ENCODE results near the gene FBXO11.

Gene FBXO11

GRCh38 chr2:47784352-47784851, 121.9 kb downstream of the FBXO11 start:
- TF ChIP-seq ZBTB7A (IDR thresholded peaks at IDR 0.05; ENCODE audit: low read depth) (no peak), RAD21 (IDR thresholded peaks at IDR 0.05; ENCODE audit: low read depth) (no peak), EP300 (IDR thresholded peaks at IDR 0.05; ENCODE audit: borderline replicate concordance) (no peak), USF1 (IDR thresholded peaks at IDR 0.05) (no peak), CEBPB (IDR thresholded peaks at IDR 0.05) (no peak), CREB1 (IDR thresholded peaks at IDR 0.05; ENCODE audit: low read depth) (no peak), TAF1 (IDR thresholded peaks at IDR 0.05; ENCODE audit: low read depth) (no peak), FOXM1 (IDR thresholded peaks at IDR 0.05; ENCODE audit: borderline replicate concordance, low read depth) (no peak), EGR1 (IDR thresholded peaks at IDR 0.05) (no peak), TEAD4 (IDR thresholded peaks at IDR 0.05) (no peak), YY1 (IDR thresholded peaks at IDR 0.05; ENCODE audit: low read depth) (no peak), TCF12 (IDR thresholded peaks at IDR 0.05; ENCODE audit: low read depth) (no peak), NFIC (IDR thresholded peaks at IDR 0.05) (no peak), REST (IDR thresholded peaks at IDR 0.05; ENCODE audit: low read depth) (no peak)
- TF ChIP-seq, protein P1, sequence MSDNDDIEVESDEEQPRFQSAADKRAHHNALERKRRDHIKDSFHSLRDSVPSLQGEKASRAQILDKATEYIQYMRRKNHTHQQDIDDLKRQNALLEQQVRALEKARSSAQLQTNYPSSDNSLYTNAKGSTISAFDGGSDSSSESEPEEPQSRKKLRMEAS (IDR thresholded peaks at IDR 0.05): no peak

DNA sequence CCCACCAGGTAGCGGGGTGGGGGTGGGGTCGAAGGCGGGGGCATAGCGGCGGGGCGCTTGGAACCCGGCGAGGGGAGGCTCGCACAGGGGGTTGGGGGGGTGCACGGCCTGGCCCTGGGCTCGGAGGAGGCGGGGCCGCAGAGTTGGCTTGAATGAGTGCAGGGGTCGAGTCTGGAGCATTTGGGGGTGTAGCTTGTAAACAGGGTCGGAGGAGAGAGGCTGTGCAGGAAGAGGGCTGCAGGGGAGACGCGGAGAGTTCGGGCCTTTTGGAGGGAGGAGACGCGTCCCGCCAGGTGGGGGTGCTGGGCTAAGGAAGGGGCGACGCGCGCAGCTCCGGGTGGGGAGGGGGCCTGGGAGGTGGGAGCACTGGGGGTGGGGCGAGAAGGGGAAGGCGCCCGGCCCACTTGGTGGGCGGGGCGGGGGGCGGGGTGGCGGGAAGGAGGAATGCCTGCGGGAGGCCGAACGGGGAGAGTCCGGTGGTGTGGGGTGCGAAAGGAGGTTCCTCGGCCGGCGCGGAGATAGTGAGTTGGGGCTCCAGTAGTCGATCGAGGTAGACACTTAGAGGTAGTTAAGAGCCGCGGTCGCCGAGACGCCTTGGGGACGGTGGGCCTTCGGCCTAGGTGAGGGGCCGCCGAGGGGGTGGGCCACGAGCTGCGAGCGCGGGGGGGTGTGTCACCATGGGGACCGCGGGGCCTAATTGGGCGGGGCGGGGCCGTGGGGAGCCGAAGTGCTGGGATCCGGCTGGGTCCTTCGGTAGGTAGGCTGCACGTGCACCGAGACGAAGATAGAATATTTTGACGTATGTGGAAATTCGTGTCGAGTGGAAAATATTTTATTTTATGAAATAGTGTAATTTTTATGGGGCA, 122.6 kb downstream of the FBXO11 start:
- TF ChIP-seq ZBTB7A (IDR thresholded peaks at IDR 0.05; ENCODE audit: low read depth): peak; percentile 79; the same call in 1 of the 2 replicates
- TF ChIP-seq RAD21 (IDR thresholded peaks at IDR 0.05; ENCODE audit: low read depth): no peak
- TF ChIP-seq, protein P1 (IDR thresholded peaks at IDR 0.05): peak; percentile 93
- TF ChIP-seq EGR1 (IDR thresholded peaks at IDR 0.05): no peak

DNA sequence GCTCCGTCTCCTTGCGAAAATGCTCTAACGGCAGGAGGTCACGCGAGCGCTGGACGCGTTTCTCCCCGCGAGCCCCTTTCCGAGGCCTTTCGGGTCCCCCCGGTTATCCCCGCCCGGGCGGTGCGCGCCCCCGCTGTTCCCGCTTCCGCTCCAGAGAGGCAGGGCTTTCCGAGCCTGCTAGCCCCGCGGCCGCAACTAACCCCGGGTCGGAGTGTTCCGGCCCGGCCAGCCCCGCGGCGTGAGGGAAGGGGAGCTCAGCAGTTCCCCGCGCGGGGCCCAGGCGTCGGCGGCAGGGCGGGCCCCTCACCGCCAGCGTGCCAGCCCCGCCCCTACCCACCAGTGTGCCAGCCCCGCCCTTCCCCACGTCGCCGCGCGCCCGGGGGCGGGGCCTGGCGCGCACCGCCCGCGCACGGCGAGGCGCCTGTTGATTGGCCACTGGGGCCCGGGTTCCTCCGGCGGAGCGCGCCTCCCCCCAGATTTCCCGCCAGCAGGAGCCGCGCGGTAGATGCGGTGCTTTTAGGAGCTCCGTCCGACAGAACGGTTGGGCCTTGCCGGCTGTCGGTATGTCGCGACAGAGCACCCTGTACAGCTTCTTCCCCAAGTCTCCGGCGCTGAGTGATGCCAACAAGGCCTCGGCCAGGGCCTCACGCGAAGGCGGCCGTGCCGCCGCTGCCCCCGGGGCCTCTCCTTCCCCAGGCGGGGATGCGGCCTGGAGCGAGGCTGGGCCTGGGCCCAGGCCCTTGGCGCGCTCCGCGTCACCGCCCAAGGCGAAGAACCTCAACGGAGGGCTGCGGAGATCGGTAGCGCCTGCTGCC, 123.4 kb downstream of the FBXO11 start, which contains the start of gene MSH6:
Gene MSH6 (plus strand): TSS at position 475 of the 815 bp plus-strand sequence. CDS start 89 bp downstream, at position 564.
- TF ChIP-seq YY1 (IDR thresholded peaks at IDR 0.05; ENCODE audit: low read depth) (0 out of 2 replicates have a peak, but pooled peaks have one; percentile 16), EP300 (IDR thresholded peaks at IDR 0.05; ENCODE audit: borderline replicate concordance) (no peak), USF1 (IDR thresholded peaks at IDR 0.05) (0 out of 2 replicates have a peak, but pooled peaks have one; percentile 9), NFIC (IDR thresholded peaks at IDR 0.05) (peak; percentile 36; the same call in 1 of the 2 replicates), CREB1 (IDR thresholded peaks at IDR 0.05; ENCODE audit: low read depth) (no peak), RAD21 (IDR thresholded peaks at IDR 0.05; ENCODE audit: low read depth) (no peak), CEBPB (IDR thresholded peaks at IDR 0.05) (no peak), FOXM1 (IDR thresholded peaks at IDR 0.05; ENCODE audit: borderline replicate concordance, low read depth) (no peak), EGR1 (IDR thresholded peaks at IDR 0.05) (0 out of 2 replicates have a peak, but pooled peaks have one; percentile 10), TAF1 (IDR thresholded peaks at IDR 0.05; ENCODE audit: low read depth) (peak; percentile 58), TCF12 (IDR thresholded peaks at IDR 0.05; ENCODE audit: low read depth) (peak; percentile 44; the same call in 1 of the 2 replicates)
- TF ChIP-seq, protein P1 (IDR thresholded peaks at IDR 0.05): peak; percentile 83

- TF ChIP-seq TCF12 (IDR thresholded peaks at IDR 0.05; ENCODE audit: low read depth): no peak
- TF ChIP-seq, protein P1 (IDR thresholded peaks at IDR 0.05): no peak
- TF ChIP-seq RAD21 (IDR thresholded peaks at IDR 0.05; ENCODE audit: low read depth): no peak
- TF ChIP-seq CREB1 (IDR thresholded peaks at IDR 0.05; ENCODE audit: low read depth): no peak
- TF ChIP-seq TAF1 (IDR thresholded peaks at IDR 0.05; ENCODE audit: low read depth): no peak
- TF ChIP-seq EP300 (IDR thresholded peaks at IDR 0.05; ENCODE audit: borderline replicate concordance): no peak
- TF ChIP-seq NFIC (IDR thresholded peaks at IDR 0.05): no peak
- TF ChIP-seq YY1 (IDR thresholded peaks at IDR 0.05; ENCODE audit: low read depth): no peak
- TF ChIP-seq FOXM1 (IDR thresholded peaks at IDR 0.05; ENCODE audit: borderline replicate concordance, low read depth): no peak
- no peak for TF ChIP-seq EGR1 (IDR thresholded peaks at IDR 0.05)
- no peak for TF ChIP-seq CEBPB (IDR thresholded peaks at IDR 0.05)
- TF ChIP-seq TEAD4 (IDR thresholded peaks at IDR 0.05): no peak
Measured at GRCh38 chr2:47782381-47782670, 124.0 kb downstream of the FBXO11 start.

DNA sequence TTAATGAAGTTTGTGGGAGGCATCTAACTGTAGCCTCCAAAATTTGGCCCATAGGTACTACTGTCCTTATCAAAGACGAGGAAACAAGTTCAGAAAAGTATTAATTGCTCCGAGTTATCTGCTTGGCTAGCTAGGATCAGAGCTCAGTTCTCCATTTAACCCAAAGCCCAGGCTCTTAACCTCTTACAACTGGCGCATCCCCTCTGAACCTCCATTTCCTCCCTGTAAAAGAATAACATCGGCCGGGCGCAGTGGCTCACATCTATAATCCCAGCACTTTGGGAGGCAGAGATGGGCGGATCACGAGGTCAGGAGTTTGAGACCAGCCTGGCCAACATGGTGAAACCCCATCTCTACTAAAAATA, 126.9 kb downstream of the FBXO11 start:
- TF ChIP-seq, protein P1 (IDR thresholded peaks at IDR 0.05): no peak
- TF ChIP-seq FOXM1 (IDR thresholded peaks at IDR 0.05; ENCODE audit: borderline replicate concordance, low read depth): no peak
- TF ChIP-seq CEBPB (IDR thresholded peaks at IDR 0.05): no peak
- TF ChIP-seq REST (IDR thresholded peaks at IDR 0.05; ENCODE audit: low read depth): no peak
- TF ChIP-seq ZBTB7A (IDR thresholded peaks at IDR 0.05; ENCODE audit: low read depth): no peak
- no peak for TF ChIP-seq CREB1 (IDR thresholded peaks at IDR 0.05; ENCODE audit: low read depth)
- no peak for TF ChIP-seq TAF1 (IDR thresholded peaks at IDR 0.05; ENCODE audit: low read depth)
- no peak for TF ChIP-seq TCF12 (IDR thresholded peaks at IDR 0.05; ENCODE audit: low read depth)
- no peak for TF ChIP-seq TEAD4 (IDR thresholded peaks at IDR 0.05)
- no peak for TF ChIP-seq RAD21 (IDR thresholded peaks at IDR 0.05; ENCODE audit: low read depth)
- TF ChIP-seq YY1 (IDR thresholded peaks at IDR 0.05; ENCODE audit: low read depth): no peak
- no peak for TF ChIP-seq USF1 (IDR thresholded peaks at IDR 0.05)
- no peak for TF ChIP-seq EP300 (IDR thresholded peaks at IDR 0.05; ENCODE audit: borderline replicate concordance)
- no peak for TF ChIP-seq NFIC (IDR thresholded peaks at IDR 0.05)
- no peak for TF ChIP-seq EGR1 (IDR thresholded peaks at IDR 0.05)

All from Ishikawa (cell line).